HCT116 (cell line): ENCODE data around the gene SAPCD2. TPM values are rescaled to one million over a fixed set of nuclear protein-coding genes. Genes with fewer than 3 reads are reported as not detected.

Source experiments
- ATAC-seq: fragments of 200-7000 bp; cut with Tn5 transposase; 2 replicates; pipeline ENCODE4 v1.9.1; 2020; ENCODE audit warnings: mild to moderate bottlenecking, moderate library complexity
- BruUV-seq: library from RNA; stranded (reverse); fragments of 400-500 nt; replicated peaks from 2 replicates; lab custom pipeline; 2021; lab: Mats Ljungman, UMichigan
- CTCF ChIA-PET: fragments of 300-600 bp; sonication (Branson Sonifier 250); formaldehyde crosslinking; loops from one replicate; lab custom pipeline; 2021; ENCODE audit warnings: antibody characterized with exemption; lab: Charles Lee
- POLR2A ChIA-PET: fragments of 300-600, 350-600 bp; sonication (Branson Sonifier 250); formaldehyde crosslinking; loops from one replicate; lab custom pipeline; 2021; ENCODE audit warnings: antibody characterized with exemption; lab: Charles Lee
- RAD21 ChIA-PET, 2 experiments: fragments of 300-600 bp; sonication (Branson Sonifier 250); formaldehyde crosslinking; loops; one replicate each; lab custom pipeline; 2023; ENCODE audit warnings: low total read pairs in 2 of 2; ENCODE audit not compliant: uncharacterized antibody in 2 of 2, unreplicated experiment in 2 of 2, low non-redundant PET in 1 of 2; lab: Charles Lee
- DNase-seq: peaks from one replicate; pipeline ENCODE4 v3.0.0-alpha.2; 2010; ENCODE audit warnings: low read depth, low spot score
- H2AFZ ChIP-seq: fragments of 200-600 bp; shearing (Covaris generic), sonication (generic); 2 replicates; pipeline ENCODE4 v1.6.1; 2017; ENCODE audit warnings: low read depth, mixed run types, mixed read lengths, antibody characterized with exemption, low read length; ENCODE audit not compliant: poor library complexity, severe bottlenecking
- H3K27ac ChIP-seq: 2 replicates; pipeline ENCODE4 v1.5.1; 2012; ENCODE audit warnings: low read depth, low read length
- H3K27me3 ChIP-seq: fragments of 200-600 bp; sonication (generic); 2 replicates; pipeline ENCODE4 v1.6.1; 2016; ENCODE audit warnings: mixed run types, low read length, mixed read lengths; ENCODE audit not compliant: insufficient read depth
- H3K36me3 ChIP-seq, 2 experiments: fragments of 200-500 bp in 1 of 2; fragments of 200-600 bp in 1 of 2; sonication (Bioruptor generic) in 1 of 2; sonication (generic) in 1 of 2; 2 replicates each; pipeline versions ENCODE4 v1.5.1 to v1.6.1; 2014 to 2016; ENCODE audit warnings: low read length in 2 of 2, inconsistent platforms in 1 of 2, mixed read lengths in 1 of 2, mixed run types in 1 of 2; ENCODE audit not compliant: insufficient read depth in 2 of 2, control insufficient read depth in 1 of 2
- H3K4me1 ChIP-seq, 2 experiments: fragments of 200-600 bp in 1 of 2; sonication (generic) in 1 of 2; 2 replicates each; pipeline versions ENCODE4 v1.5.1 to v1.6.1; 2012 to 2017; ENCODE audit warnings: low read length in 2 of 2, inconsistent platforms in 1 of 2, mild to moderate bottlenecking in 1 of 2, mixed read lengths in 1 of 2, mixed run types in 1 of 2, moderate library complexity in 1 of 2; ENCODE audit not compliant: insufficient read depth in 2 of 2, control insufficient read depth in 1 of 2
- H3K4me2 ChIP-seq: fragments of 200-600 bp; sonication (generic); 2 replicates; pipeline ENCODE4 v1.6.1; 2017; ENCODE audit warnings: mixed run types, low read length, mixed read lengths
- H3K4me3 ChIP-seq, 2 experiments: fragments of 200-600 bp in 1 of 2; sonication (generic) in 1 of 2; replicated peaks in 1 of 2; 2 replicates each; pipeline ENCODE4 v1.5.1; 2011 to 2016; ENCODE audit warnings: low read length in 2 of 2, control low read depth in 1 of 2, low read depth in 1 of 2, mild to moderate bottlenecking in 1 of 2, mixed read lengths in 1 of 2, mixed run types in 1 of 2
- H3K79me2 ChIP-seq: fragments of 200-600 bp; sonication (generic); 2 replicates; pipeline ENCODE4 v1.6.1; 2017; ENCODE audit warnings: mild to moderate bottlenecking, mixed run types, low read length, moderate library complexity, mixed read lengths; ENCODE audit not compliant: insufficient read depth
- H3K9ac ChIP-seq: fragments of 200-600 bp; sonication (generic); 2 replicates; pipeline ENCODE4 v1.6.1; 2016; ENCODE audit warnings: low read length, mixed read lengths
- H3K9me2 ChIP-seq: fragments of 200-600 bp; sonication (generic), shearing (Covaris generic); 2 replicates; pipeline ENCODE4 v1.6.1; 2017; ENCODE audit warnings: mixed run types, mild to moderate bottlenecking, moderate library complexity; ENCODE audit not compliant: insufficient read depth
- H3K9me3 ChIP-seq, 2 experiments: fragments of 200-500 bp in 1 of 2; fragments of 200-600 bp in 1 of 2; sonication (Bioruptor generic) in 1 of 2; sonication (generic) in 1 of 2; 2 replicates each; pipeline ENCODE4 v1.6.1; 2014 to 2017; ENCODE audit warnings: low read length in 2 of 2, mixed read lengths in 2 of 2, inconsistent platforms in 1 of 2, low read depth in 1 of 2, mild to moderate bottlenecking in 1 of 2, mixed run types in 1 of 2, moderate library complexity in 1 of 2; ENCODE audit not compliant: control insufficient read depth in 1 of 2, insufficient read depth in 1 of 2
- H4K20me1 ChIP-seq: fragments of 200-600 bp; sonication (generic), shearing (Covaris generic); 2 replicates; pipeline ENCODE4 v1.6.1; 2017; ENCODE audit warnings: mixed run types, mild to moderate bottlenecking, moderate library complexity; ENCODE audit not compliant: insufficient read depth
- CBX3 ChIP-seq: IDR thresholded peaks from 2 replicates; pipeline ENCODE4 v1.6.1; 2012; ENCODE audit warnings: low read depth
- EGR1 ChIP-seq: IDR thresholded peaks from 2 replicates; pipeline ENCODE4 v1.6.1; 2012; ENCODE audit warnings: low read depth
- ELF1 ChIP-seq: IDR thresholded peaks from 2 replicates; pipeline ENCODE4 v1.6.1; 2012; ENCODE audit warnings: low read depth, borderline replicate concordance
- EZH2phosphoT487 ChIP-seq: fragments of 200-600 bp; IDR thresholded peaks from 2 replicates; pipeline ENCODE4 v1.6.1; 2018; ENCODE audit warnings: antibody characterized with exemption, borderline replicate concordance
- FOSL1 ChIP-seq: IDR thresholded peaks from 2 replicates; pipeline ENCODE4 v1.6.1; 2012; ENCODE audit warnings: low read depth
- JUND ChIP-seq: IDR thresholded peaks from 2 replicates; pipeline ENCODE4 v1.6.1; 2012
- POLR2AphosphoS5 ChIP-seq: IDR thresholded peaks from 2 replicates; pipeline ENCODE4 v1.6.1; 2011; ENCODE audit warnings: mild to moderate bottlenecking, low read depth, low read length, moderate library complexity
- SIN3A ChIP-seq: IDR thresholded peaks from 2 replicates; pipeline ENCODE4 v1.6.1; 2012; ENCODE audit warnings: low read depth
- SP1 ChIP-seq: IDR thresholded peaks from 2 replicates; pipeline ENCODE4 v1.6.1; 2012; ENCODE audit warnings: low read depth
- TCF7L2 ChIP-seq: IDR thresholded peaks from 2 replicates; pipeline ENCODE4 v1.7.0; 2011; ENCODE audit warnings: borderline replicate concordance, inconsistent platforms; ENCODE audit not compliant: insufficient read depth, insufficient read length; ENCODE audit errors: extremely low read depth
- YY1 ChIP-seq: IDR thresholded peaks from 2 replicates; pipeline ENCODE4 v1.6.1; 2011; ENCODE audit warnings: low read length, low read depth, moderate library complexity, mild to moderate bottlenecking; ENCODE audit not compliant: insufficient replicate concordance; ENCODE audit errors: extremely low read depth
- ZFX ChIP-seq: fragments of 450-650 bp; IDR thresholded peaks from 2 replicates; pipeline ENCODE4 v1.6.1; 2017
- intact Hi-C: fragments of 100-400 bp; cut with micrococcal nuclease; formaldehyde crosslinking; loops from 2 replicates; pipeline ENCODE4 v1.10.0; 2022
- total RNA-seq: library from RNA; stranded (reverse); gene quantifications from one replicate; pipeline ENCODE4 v1.2.1, GENCODE V29; 2021; ENCODE audit not compliant: unreplicated experiment
- TF ChIP-seq, protein P1 (sequence below): IDR thresholded peaks from 2 replicates; pipeline ENCODE4 v1.6.1; 2012
- TF ChIP-seq, protein P2 (sequence below): IDR thresholded peaks from 2 replicates; pipeline ENCODE4 v1.6.1; 2012
- TF ChIP-seq, protein P3 (sequence below): IDR thresholded peaks from 2 replicates; pipeline ENCODE4 v1.6.1; 2012; ENCODE audit warnings: low read depth

SAPCD2 gene
- total RNA-seq, 1 experiment from 2014 or later = 71.7 TPM

GRCh38 chr9:137086531-137087408 is 16.4 kb upstream of the SAPCD2 start, which contains the start of gene MAN1B1:
MAN1B1 (plus strand) TSS chr9:137086985; CDS start chr9:137087000, 15 bp downstream.
- Histone ChIP-seq H2AFZ (no peak within 1 kb of the TSS), H3K4me3 (peak within 1 kb of the TSS; percentile 83 to 96), H3K27ac (peak within 1 kb of the TSS; percentile 98), H3K4me2 (peak within 1 kb of the TSS; percentile 98), H3K9me3 (no peaks in the 10 kb centered on the region), H3K36me3 (0 out of 4 replicates have a peak, but pooled peaks cover 0 to 4% of the 10 kb centered on the region in 2 experiments), H3K4me1 (peaks cover 38 to 56% of the 10 kb centered on the region in 2 experiments), H3K9ac (peak within 1 kb of the TSS; percentile 96), H3K27me3 (no peaks in the 10 kb centered on the region), H4K20me1 (no peaks in the 10 kb centered on the region), H3K9me2 (no peaks in the 10 kb centered on the region), H3K79me2 (peaks cover 14% of the 10 kb centered on the region; the same call in 1 of the 2 replicates)
- ATAC-seq = peak; percentile 83
- intact Hi-C loops = loop anchor here (1.0 kb wide), 1 partner anchor 32 kb away; no protein-coding TSS in a partner anchor
- no TSS peak for BruUV-seq
- TF ChIP-seq, protein P1, sequence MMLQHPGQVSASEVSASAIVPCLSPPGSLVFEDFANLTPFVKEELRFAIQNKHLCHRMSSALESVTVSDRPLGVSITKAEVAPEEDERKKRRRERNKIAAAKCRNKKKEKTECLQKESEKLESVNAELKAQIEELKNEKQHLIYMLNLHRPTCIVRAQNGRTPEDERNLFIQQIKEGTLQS = no peak
- TF ChIP-seq EGR1 (no peak), ZFX (peak; percentile 76; the same call in 1 of the 2 replicates), SP1 (no peak), EZH2phosphoT487 (no peak), ELF1 (no peak), CBX3 (no peak), POLR2AphosphoS5 (peak; percentile 89), FOSL1 (no peak), TCF7L2 (peak; percentile 45), YY1 (peak; percentile 91), JUND (no peak), SIN3A (no peak)
- TF ChIP-seq, protein P2, sequence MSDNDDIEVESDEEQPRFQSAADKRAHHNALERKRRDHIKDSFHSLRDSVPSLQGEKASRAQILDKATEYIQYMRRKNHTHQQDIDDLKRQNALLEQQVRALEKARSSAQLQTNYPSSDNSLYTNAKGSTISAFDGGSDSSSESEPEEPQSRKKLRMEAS = no peak
- TF ChIP-seq, protein P3, sequence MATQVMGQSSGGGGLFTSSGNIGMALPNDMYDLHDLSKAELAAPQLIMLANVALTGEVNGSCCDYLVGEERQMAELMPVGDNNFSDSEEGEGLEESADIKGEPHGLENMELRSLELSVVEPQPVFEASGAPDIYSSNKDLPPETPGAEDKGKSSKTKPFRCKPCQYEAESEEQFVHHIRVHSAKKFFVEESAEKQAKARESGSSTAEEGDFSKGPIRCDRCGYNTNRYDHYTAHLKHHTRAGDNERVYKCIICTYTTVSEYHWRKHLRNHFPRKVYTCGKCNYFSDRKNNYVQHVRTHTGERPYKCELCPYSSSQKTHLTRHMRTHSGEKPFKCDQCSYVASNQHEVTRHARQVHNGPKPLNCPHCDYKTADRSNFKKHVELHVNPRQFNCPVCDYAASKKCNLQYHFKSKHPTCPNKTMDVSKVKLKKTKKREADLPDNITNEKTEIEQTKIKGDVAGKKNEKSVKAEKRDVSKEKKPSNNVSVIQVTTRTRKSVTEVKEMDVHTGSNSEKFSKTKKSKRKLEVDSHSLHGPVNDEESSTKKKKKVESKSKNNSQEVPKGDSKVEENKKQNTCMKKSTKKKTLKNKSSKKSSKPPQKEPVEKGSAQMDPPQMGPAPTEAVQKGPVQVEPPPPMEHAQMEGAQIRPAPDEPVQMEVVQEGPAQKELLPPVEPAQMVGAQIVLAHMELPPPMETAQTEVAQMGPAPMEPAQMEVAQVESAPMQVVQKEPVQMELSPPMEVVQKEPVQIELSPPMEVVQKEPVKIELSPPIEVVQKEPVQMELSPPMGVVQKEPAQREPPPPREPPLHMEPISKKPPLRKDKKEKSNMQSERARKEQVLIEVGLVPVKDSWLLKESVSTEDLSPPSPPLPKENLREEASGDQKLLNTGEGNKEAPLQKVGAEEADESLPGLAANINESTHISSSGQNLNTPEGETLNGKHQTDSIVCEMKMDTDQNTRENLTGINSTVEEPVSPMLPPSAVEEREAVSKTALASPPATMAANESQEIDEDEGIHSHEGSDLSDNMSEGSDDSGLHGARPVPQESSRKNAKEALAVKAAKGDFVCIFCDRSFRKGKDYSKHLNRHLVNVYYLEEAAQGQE = no peak
- ChIA-PET CTCF (interaction anchor here (0.8 to 4.8 kb wide), 16 partner anchors 18 to 336 kb away, joined by 3 to 49 read pairs (median 4); partner anchors contain the start of genes AJM1, EXD3, NPDC1 and RNF224), POLR2A (interaction anchor here (0.7 to 4.8 kb wide), 12 partner anchors 10 to 504 kb away, joined by 3 to 43 read pairs (median 4); partner anchors contain the start of genes LCNL1, SAPCD2, TUBB4B and UAP1L1), RAD21 (interaction anchor here (1.5 to 2.1 kb wide), 2 partner anchors 19 kb away, joined by 5 to 12 read pairs; no protein-coding TSS in a partner anchor)
- peak; percentile 98 for DNase-seq
